Parietal lobe (tissue), 1 donor: Measurements from ENCODE around the gene GMDS. TPM values are rescaled to one million over a fixed set of nuclear protein-coding genes. Genes with fewer than 3 reads are reported as not detected.

ENCODE experiments used
- total RNA-seq: library from RNA; depleted of rRNA; stranded (reverse); fragments of >200 nt; gene quantifications from one replicate; pipeline ENCODE4 v1.2.3, GENCODE V29; 2014

Gene GMDS
- total RNA-seq: 11.9 TPM

DNA sequence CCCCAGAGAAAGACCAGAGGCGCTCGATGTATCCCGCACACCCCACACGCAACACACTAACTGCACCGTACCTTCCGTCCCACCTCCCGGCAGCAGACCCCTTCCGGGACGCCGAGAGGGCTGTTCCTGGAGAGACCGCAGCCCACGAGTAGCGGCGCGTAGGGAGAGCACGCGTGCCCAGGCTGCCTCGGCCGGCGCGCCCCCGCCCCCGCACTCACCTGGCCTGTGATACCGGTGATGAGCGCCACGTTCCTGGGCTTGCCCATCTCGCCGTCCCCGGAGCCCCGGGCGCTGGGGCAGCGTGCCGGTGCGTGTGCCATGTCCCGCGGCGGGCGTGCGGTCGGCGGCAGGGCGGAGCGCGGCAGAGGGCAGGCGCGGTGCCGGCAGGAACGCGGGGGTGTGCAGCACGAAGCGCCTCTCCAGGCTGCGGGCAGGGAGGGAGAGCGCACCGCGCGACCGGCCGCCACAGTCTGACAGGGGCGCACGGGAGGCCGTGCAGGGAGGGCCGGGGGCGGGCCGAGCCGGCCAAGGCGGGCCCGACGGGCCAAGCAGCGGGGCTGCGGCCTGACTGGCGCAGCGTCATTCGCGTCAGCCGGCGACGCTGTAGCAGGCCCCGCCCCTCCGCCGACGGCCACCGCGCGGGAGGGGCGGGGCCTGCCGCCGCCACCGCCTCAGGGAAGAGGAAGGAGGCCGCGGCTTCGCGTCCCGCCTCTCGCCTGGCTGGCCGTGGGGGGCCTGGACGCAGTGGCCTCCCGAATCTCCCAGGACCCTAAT lies at the start of gene GMDS:
TSS of gene GMDS (minus strand) at position 503 of the 774 bp plus-strand sequence.

DNA sequence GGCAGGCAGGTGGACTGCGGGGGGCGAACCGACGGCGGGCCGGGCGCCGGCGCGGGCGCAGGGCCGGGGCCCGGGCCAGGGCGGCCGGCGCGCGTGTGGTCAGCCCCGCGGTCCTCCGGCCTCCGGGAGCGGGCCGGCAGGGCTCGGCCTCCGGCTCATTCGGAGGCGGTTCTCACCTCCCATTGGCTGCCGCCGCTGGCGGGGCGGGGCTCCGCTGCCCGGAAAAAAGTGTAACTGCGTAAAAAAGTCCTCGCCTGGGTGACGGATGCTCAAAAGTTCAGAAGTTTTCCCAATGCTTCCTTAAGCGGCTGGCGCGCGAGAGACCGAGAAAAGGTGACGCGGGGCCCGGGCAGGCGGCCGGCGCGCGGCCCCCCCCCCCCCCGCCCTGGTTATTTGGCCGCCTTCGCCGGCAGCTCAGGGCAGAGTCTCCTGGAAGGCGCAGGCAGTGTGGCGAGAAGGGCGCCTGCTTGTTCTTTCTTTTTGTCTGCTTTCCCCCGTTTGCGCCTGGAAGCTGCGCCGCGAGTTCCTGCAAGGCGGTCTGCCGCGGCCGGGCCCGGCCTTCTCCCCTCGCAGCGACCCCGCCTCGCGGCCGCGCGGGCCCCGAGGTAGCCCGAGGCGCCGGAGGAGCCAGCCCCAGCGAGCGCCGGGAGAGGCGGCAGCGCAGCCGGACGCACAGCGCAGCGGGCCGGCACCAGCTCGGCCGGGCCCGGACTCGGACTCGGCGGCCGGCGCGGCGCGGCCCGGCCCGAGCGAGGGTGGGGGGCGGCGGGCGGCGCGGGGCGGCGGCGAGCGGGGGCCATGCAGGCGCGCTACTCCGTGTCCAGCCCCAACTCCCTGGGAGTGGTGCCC lies 635.5 kb downstream of the GMDS start, which contains the start of gene FOXC1:
TSS of gene FOXC1 (plus strand) at position 268 of the 849 bp plus-strand sequence. CDS start at position 799, 531 bp downstream.

